ENCODE data around the gene ATCAY.

ATCAY gene

GRCh38 chr19:3902317-3902973, 22.0 kb downstream of the ATCAY start:
- Histone ChIP-seq H3K36me3 (ENCODE audit: control insufficient read depth in 2 of 2, insufficient read depth in 2 of 2, low read length in 2 of 2) (no peaks in the 10 kb centered on the region), H3K27me3 (ENCODE audit: control insufficient read depth in 1 of 2, insufficient read depth in 2 of 2, low read length in 2 of 2) (peaks cover 0 to 4% of the 10 kb centered on the region in 2 donors), H3K9ac (ENCODE audit: low read length in 2 of 2) (no peak overlapping the region), H3K4me1 (ENCODE audit: control insufficient read depth, insufficient read depth, low read length) (peaks cover 2% of the 10 kb centered on the region), H3K9me3 (ENCODE audit: control insufficient read depth in 2 of 2, low read length in 2 of 2) (peaks cover 0 to 12% of the 10 kb centered on the region in 2 donors), H3K27ac (ENCODE audit: low read length) (no peak overlapping the region), H3K4me3 (ENCODE audit: low read length in 2 of 2) (no peak overlapping the region)

- no peak overlapping the region for H3K4me3 ChIP-seq (ENCODE audit: low read length in 2 of 2)
- no peaks in the 10 kb centered on the region for H3K9me3 ChIP-seq (ENCODE audit: control insufficient read depth in 2 of 2, low read length in 2 of 2)
Observed at GRCh38 chr19:3904233-3904632, 23.7 kb downstream of the ATCAY start.

DNA sequence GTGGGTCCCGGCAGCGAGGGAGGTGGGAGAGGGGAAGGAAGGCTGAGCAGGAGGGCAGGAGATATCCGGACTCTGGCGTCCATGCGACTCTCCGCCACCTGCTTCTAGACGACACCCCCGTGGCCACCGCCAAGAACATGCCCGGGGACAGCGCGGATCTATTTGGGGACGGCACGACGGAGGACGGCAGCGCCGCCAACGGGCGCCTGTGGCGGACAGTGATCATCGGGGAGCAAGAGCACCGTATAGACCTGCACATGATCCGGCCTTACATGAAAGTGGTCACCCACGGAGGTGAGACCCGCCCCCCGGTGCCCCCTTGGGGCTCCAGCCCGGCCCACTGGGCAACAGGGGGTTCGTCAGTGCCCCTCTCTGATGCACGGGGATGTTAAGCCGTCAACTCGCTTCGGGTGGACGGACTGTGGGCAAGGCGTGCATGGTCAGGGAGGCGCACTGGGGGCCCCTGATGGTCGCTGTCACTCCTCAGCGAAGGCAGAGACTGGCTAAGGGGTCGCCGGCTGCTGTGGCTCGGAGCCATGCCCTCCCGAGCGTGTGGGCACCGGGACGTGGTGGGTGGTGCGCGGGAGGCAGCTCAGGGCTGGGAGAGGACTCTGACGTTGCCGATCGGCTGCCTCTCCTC, 27.3 kb downstream of the ATCAY start:
- peaks cover 5 to 8% of the 10 kb centered on the region in 2 donors for H3K9me3 ChIP-seq (ENCODE audit: control insufficient read depth in 2 of 2, low read length in 2 of 2)
- no peak overlapping the region for H3K27ac ChIP-seq (ENCODE audit: low read length)
- no peaks in the 10 kb centered on the region for H3K27me3 ChIP-seq (ENCODE audit: control insufficient read depth in 1 of 2, insufficient read depth in 2 of 2, low read length in 2 of 2)
- H3K4me1 ChIP-seq (ENCODE audit: control insufficient read depth, insufficient read depth, low read length), result no peaks in the 10 kb centered on the region
- H3K4me3 ChIP-seq (ENCODE audit: low read length in 2 of 2), result no peak overlapping the region
- H3K9ac ChIP-seq (ENCODE audit: low read length in 2 of 2), result no peak overlapping the region
- no peaks in the 10 kb centered on the region for H3K36me3 ChIP-seq (ENCODE audit: control insufficient read depth in 2 of 2, insufficient read depth in 2 of 2, low read length in 2 of 2)

More at GRCh38 chr19:3904233-3904632, 23.7 kb downstream of the ATCAY start:
- Histone ChIP-seq H3K4me1 (ENCODE audit: control insufficient read depth, insufficient read depth, low read length) (peaks cover 2% of the 10 kb centered on the region), H3K27me3 (ENCODE audit: control insufficient read depth in 1 of 2, insufficient read depth in 2 of 2, low read length in 2 of 2) (peaks cover 0 to 4% of the 10 kb centered on the region in 2 donors), H3K9ac (ENCODE audit: low read length in 2 of 2) (no peak overlapping the region), H3K36me3 (ENCODE audit: control insufficient read depth in 2 of 2, insufficient read depth in 2 of 2, low read length in 2 of 2) (no peaks in the 10 kb centered on the region), H3K27ac (ENCODE audit: low read length) (no peak overlapping the region)

DNA sequence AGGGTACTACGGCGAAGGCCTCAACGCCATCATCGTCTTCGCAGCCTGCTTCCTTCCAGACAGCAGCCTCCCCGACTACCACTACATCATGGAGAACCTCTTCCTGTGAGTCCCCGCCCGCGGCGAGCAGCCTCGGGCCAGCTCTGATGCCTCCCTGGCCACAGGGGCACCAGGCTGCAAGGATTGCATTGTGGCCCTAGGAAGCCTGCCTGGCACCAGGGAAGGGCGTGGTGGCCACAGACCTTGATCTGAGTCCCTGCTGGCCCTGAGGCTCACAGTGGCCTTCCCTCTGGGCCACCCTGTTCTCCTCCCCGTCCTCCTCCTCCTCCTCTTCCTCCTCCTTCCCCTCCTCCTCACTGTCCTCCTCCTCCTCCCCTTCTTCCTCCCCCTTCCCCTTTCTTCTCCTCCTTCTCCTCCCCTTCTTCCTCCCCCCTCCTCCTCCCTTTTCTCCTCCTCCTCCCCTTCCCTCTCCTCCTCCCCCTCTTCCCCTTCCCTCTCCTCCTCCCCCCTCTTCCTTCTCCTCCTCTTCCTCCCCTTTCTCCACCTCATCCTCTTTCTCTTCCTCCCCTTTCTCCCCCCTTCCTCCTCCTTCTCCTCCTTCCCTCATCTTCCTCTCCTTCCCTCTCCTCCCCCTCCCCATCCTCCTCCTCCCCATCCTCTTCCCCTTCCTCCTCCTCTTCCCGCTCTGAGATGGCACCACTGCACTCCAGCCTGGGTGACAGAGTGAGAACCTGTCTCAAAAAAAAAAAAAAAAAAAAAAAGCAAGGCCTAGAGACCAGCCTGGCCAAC, 28.0 kb downstream of the ATCAY start:
- Histone ChIP-seq H3K27ac (ENCODE audit: low read length) (no peak overlapping the region), H3K27me3 (ENCODE audit: control insufficient read depth in 1 of 2, insufficient read depth in 2 of 2, low read length in 2 of 2) (no peaks in the 10 kb centered on the region), H3K9me3 (ENCODE audit: control insufficient read depth in 2 of 2, low read length in 2 of 2) (peaks cover 5 to 8% of the 10 kb centered on the region in 2 donors), H3K36me3 (ENCODE audit: control insufficient read depth in 2 of 2, insufficient read depth in 2 of 2, low read length in 2 of 2) (no peaks in the 10 kb centered on the region), H3K4me1 (ENCODE audit: control insufficient read depth, insufficient read depth, low read length) (no peaks in the 10 kb centered on the region), H3K4me3 (ENCODE audit: low read length in 2 of 2) (no peak overlapping the region), H3K9ac (ENCODE audit: low read length in 2 of 2) (no peak overlapping the region)

GRCh38 chr19:3910105-3910504, 29.6 kb downstream of the ATCAY start:
- no peaks in the 10 kb centered on the region for H3K4me1 ChIP-seq (ENCODE audit: control insufficient read depth, insufficient read depth, low read length)
- H3K9me3 ChIP-seq (ENCODE audit: control insufficient read depth in 2 of 2, low read length in 2 of 2), result peaks cover 5 to 8% of the 10 kb centered on the region in 2 donors
- H3K9ac ChIP-seq (ENCODE audit: low read length in 2 of 2), result no peak overlapping the region
- no peak overlapping the region for H3K4me3 ChIP-seq (ENCODE audit: low read length in 2 of 2)
- no peaks in the 10 kb centered on the region for H3K36me3 ChIP-seq (ENCODE audit: control insufficient read depth in 2 of 2, insufficient read depth in 2 of 2, low read length in 2 of 2)
- H3K27me3 ChIP-seq (ENCODE audit: control insufficient read depth in 1 of 2, insufficient read depth in 2 of 2, low read length in 2 of 2), result no peaks in the 10 kb centered on the region
- no peak overlapping the region for H3K27ac ChIP-seq (ENCODE audit: low read length)

- Histone ChIP-seq H3K9me3 (ENCODE audit: control insufficient read depth in 2 of 2, low read length in 2 of 2) (peaks cover 5 to 8% of the 10 kb centered on the region in 2 donors), H3K9ac (ENCODE audit: low read length in 2 of 2) (no peak overlapping the region), H3K4me1 (ENCODE audit: control insufficient read depth, insufficient read depth, low read length) (no peaks in the 10 kb centered on the region), H3K36me3 (ENCODE audit: control insufficient read depth in 2 of 2, insufficient read depth in 2 of 2, low read length in 2 of 2) (no peaks in the 10 kb centered on the region), H3K4me3 (ENCODE audit: low read length in 2 of 2) (no peak overlapping the region), H3K27me3 (ENCODE audit: control insufficient read depth in 1 of 2, insufficient read depth in 2 of 2, low read length in 2 of 2) (peaks cover 0 to 3% of the 10 kb centered on the region in 2 donors), H3K27ac (ENCODE audit: low read length) (no peak overlapping the region)
Observed at GRCh38 chr19:3914199-3914598, 33.7 kb downstream of the ATCAY start.

- Histone ChIP-seq H3K27me3 (ENCODE audit: control insufficient read depth in 1 of 2, insufficient read depth in 2 of 2, low read length in 2 of 2) (peaks cover 0 to 3% of the 10 kb centered on the region in 2 donors), H3K27ac (ENCODE audit: low read length) (no peak overlapping the region), H3K9ac (ENCODE audit: low read length in 2 of 2) (no peak overlapping the region), H3K36me3 (ENCODE audit: control insufficient read depth in 2 of 2, insufficient read depth in 2 of 2, low read length in 2 of 2) (no peaks in the 10 kb centered on the region), H3K4me3 (ENCODE audit: low read length in 2 of 2) (no peak overlapping the region), H3K4me1 (ENCODE audit: control insufficient read depth, insufficient read depth, low read length) (no peaks in the 10 kb centered on the region), H3K9me3 (ENCODE audit: control insufficient read depth in 2 of 2, low read length in 2 of 2) (no peaks in the 10 kb centered on the region)
Observed at GRCh38 chr19:3916033-3916432, 35.5 kb downstream of the ATCAY start.

GRCh38 chr19:3919793-3920192, 39.3 kb downstream of the ATCAY start:
- no peak overlapping the region for H3K27ac ChIP-seq (ENCODE audit: low read length)
- H3K9ac ChIP-seq (ENCODE audit: low read length in 2 of 2), result no peak overlapping the region
- no peaks in the 10 kb centered on the region for H3K36me3 ChIP-seq (ENCODE audit: control insufficient read depth in 2 of 2, insufficient read depth in 2 of 2, low read length in 2 of 2)
- peaks cover 0 to 3% of the 10 kb centered on the region in 2 donors for H3K27me3 ChIP-seq (ENCODE audit: control insufficient read depth in 1 of 2, insufficient read depth in 2 of 2, low read length in 2 of 2)
- H3K4me1 ChIP-seq (ENCODE audit: control insufficient read depth, insufficient read depth, low read length), result no peaks in the 10 kb centered on the region
- H3K9me3 ChIP-seq (ENCODE audit: control insufficient read depth in 2 of 2, low read length in 2 of 2), result no peaks in the 10 kb centered on the region
- H3K4me3 ChIP-seq (ENCODE audit: low read length in 2 of 2), result no peak overlapping the region

DNA sequence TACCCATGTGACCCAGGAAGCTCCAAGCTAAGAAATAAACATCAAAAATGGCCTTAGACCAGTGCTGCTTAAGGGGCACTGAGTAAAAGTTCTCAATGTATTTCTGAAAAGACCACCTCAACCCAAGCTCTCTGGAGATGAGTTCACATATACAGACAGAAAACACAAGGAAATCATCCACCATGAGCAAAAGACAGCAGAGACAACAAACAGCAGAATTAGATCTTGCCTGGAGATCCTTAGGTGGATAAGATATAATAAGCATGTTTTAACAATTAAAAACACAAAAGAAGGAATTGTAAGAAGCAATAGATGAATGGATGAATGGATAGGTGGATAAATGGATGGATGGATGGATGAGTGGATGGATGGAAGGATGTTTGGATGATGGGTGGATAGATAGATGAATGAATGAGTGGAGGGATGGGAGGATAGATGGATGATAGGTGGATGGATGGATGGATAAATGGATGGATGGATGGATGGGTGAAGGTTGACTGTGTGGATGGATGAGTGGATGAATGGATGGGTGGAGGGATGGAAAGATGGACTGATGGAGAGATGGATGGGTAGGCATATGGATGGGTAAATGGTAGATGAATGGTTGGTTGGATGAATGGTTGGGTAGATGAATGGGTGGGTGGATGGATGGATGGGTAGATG, 42.7 kb downstream of the ATCAY start:
- no peaks in the 10 kb centered on the region for H3K4me1 ChIP-seq (ENCODE audit: control insufficient read depth, insufficient read depth, low read length)
- H3K9me3 ChIP-seq (ENCODE audit: control insufficient read depth in 2 of 2, low read length in 2 of 2), result no peaks in the 10 kb centered on the region
- H3K36me3 ChIP-seq (ENCODE audit: control insufficient read depth in 2 of 2, insufficient read depth in 2 of 2, low read length in 2 of 2), result no peaks in the 10 kb centered on the region
- no peak overlapping the region for H3K9ac ChIP-seq (ENCODE audit: low read length in 2 of 2)
- H3K4me3 ChIP-seq (ENCODE audit: low read length in 2 of 2), result no peak overlapping the region
- H3K27ac ChIP-seq (ENCODE audit: low read length), result no peak overlapping the region
- H3K27me3 ChIP-seq (ENCODE audit: control insufficient read depth in 1 of 2, insufficient read depth in 2 of 2, low read length in 2 of 2), result no peaks in the 10 kb centered on the region

GRCh38 chr19:3923912-3924311, 43.4 kb downstream of the ATCAY start:
- H3K9me3 ChIP-seq (ENCODE audit: control insufficient read depth in 2 of 2, low read length in 2 of 2), result no peaks in the 10 kb centered on the region
- H3K9ac ChIP-seq (ENCODE audit: low read length in 2 of 2), result no peak overlapping the region
- no peak overlapping the region for H3K27ac ChIP-seq (ENCODE audit: low read length)
- H3K4me1 ChIP-seq (ENCODE audit: control insufficient read depth, insufficient read depth, low read length), result no peaks in the 10 kb centered on the region
- H3K36me3 ChIP-seq (ENCODE audit: control insufficient read depth in 2 of 2, insufficient read depth in 2 of 2, low read length in 2 of 2), result no peaks in the 10 kb centered on the region
- H3K4me3 ChIP-seq (ENCODE audit: low read length in 2 of 2), result no peak overlapping the region
- no peaks in the 10 kb centered on the region for H3K27me3 ChIP-seq (ENCODE audit: control insufficient read depth in 1 of 2, insufficient read depth in 2 of 2, low read length in 2 of 2)
